Osteoblast (primary cell): ENCODE results near the gene CALHM1. TPM values are rescaled to one million over a fixed set of nuclear protein-coding genes. Genes with fewer than 3 reads are reported as not detected.

ENCODE experiments used
- DNase-seq: peaks from one replicate; pipeline ENCODE4 v3.0.0; 2011; ENCODE audit warnings: low spot score, mixed read lengths; ENCODE audit not compliant: insufficient read length; ENCODE audit errors: missing footprints
- H2AFZ ChIP-seq: 2 replicates; pipeline ENCODE4 v1.6.0; 2011; ENCODE audit warnings: mild to moderate bottlenecking, low read length
- H3K27ac ChIP-seq: 2 replicates; pipeline ENCODE4 v1.5.1; 2011; ENCODE audit warnings: mild to moderate bottlenecking, low read depth, low read length, moderate library complexity
- H3K27me3 ChIP-seq: 2 replicates; pipeline ENCODE4 v1.6.0; 2012; ENCODE audit warnings: mild to moderate bottlenecking, control low read depth, inconsistent platforms, low read length, moderate library complexity; ENCODE audit not compliant: insufficient read depth
- H3K36me3 ChIP-seq: 2 replicates; pipeline ENCODE4 v1.5.1; 2011; ENCODE audit warnings: mild to moderate bottlenecking, low read length, control low read depth, moderate library complexity; ENCODE audit not compliant: insufficient read depth
- H3K4me1 ChIP-seq: 2 replicates; pipeline ENCODE4 v1.5.1; 2011; ENCODE audit warnings: mild to moderate bottlenecking, low read length, control low read depth, moderate library complexity; ENCODE audit not compliant: insufficient read depth
- H3K4me2 ChIP-seq: 2 replicates; pipeline ENCODE4 v1.6.0; 2011; ENCODE audit warnings: mild to moderate bottlenecking, low read length; ENCODE audit not compliant: insufficient read depth
- H3K4me3 ChIP-seq: fragments of 200-600 bp; sonication (generic); 3 replicates; pipeline ENCODE4 v1.5.1; 2012; ENCODE audit warnings: mild to moderate bottlenecking, low read length, inconsistent platforms; ENCODE audit not compliant: insufficient read depth
- H3K79me2 ChIP-seq: 2 replicates; pipeline ENCODE4 v1.6.0; 2012; ENCODE audit warnings: mild to moderate bottlenecking, low read length, control low read depth, inconsistent platforms; ENCODE audit not compliant: insufficient read depth
- H3K9me3 ChIP-seq: 2 replicates; pipeline ENCODE4 v1.5.1; 2011; ENCODE audit warnings: low read depth, low read length, control low read depth
- H4K20me1 ChIP-seq: 2 replicates; pipeline ENCODE4 v1.6.0; 2012; ENCODE audit warnings: mild to moderate bottlenecking, low read length, control low read depth; ENCODE audit not compliant: insufficient read depth
- total RNA-seq: library from RNA; depleted of rRNA; stranded (reverse); fragments of >200 nt; gene quantifications from 2 replicates; pipeline ENCODE4 v1.2.3, GENCODE V29; 2012
- TF ChIP-seq, protein P1 (sequence below): IDR thresholded peaks from 2 replicates; pipeline ENCODE4 v1.5.1; 2011; ENCODE audit warnings: mild to moderate bottlenecking, low read depth, low read length, moderate library complexity; ENCODE audit errors: extremely low read depth

Gene CALHM1
- total RNA-seq, 1 donor, result not detected

DNA sequence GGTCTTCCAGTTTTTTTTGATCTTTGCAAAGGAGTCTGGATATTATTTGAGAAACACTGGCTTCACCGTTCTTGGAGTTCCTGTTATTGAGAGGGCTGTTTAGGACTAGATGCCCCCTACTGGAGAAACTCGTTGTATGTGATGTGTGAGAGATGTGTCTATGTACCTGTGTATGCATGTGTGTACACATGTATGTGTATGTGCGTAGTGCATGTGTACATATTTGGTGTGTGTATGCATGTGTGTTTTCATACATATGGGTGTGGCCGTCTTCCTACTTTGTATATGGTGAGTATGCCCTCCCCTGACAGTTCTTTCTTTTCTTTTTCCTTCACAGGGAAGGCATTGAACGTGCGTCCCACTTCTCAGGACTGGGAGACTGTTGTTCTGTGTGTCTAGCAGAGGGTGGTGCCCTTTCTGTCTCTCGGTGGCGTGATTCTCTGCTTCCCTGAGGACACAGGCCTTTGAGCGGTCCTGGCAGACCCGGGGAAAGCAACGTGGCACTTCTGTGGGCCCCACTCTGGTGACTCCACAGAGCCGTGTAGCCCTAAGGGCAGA is 23.4 kb upstream of the CALHM1 start:
- Histone ChIP-seq H3K27ac (no peak overlapping the region), H3K36me3 (no peaks in the 10 kb centered on the region), H3K4me1 (peaks cover 6% of the 10 kb centered on the region), H4K20me1 (no peaks in the 10 kb centered on the region), H3K9me3 (no peaks in the 10 kb centered on the region), H3K27me3 (no peaks in the 10 kb centered on the region), H2AFZ (peak overlapping the region; percentile 63), H3K79me2 (no peaks in the 10 kb centered on the region), H3K4me2 (no peak overlapping the region), H3K4me3 (no peak overlapping the region)
- DNase-seq, result peak; percentile 94
- TF ChIP-seq, protein P1, sequence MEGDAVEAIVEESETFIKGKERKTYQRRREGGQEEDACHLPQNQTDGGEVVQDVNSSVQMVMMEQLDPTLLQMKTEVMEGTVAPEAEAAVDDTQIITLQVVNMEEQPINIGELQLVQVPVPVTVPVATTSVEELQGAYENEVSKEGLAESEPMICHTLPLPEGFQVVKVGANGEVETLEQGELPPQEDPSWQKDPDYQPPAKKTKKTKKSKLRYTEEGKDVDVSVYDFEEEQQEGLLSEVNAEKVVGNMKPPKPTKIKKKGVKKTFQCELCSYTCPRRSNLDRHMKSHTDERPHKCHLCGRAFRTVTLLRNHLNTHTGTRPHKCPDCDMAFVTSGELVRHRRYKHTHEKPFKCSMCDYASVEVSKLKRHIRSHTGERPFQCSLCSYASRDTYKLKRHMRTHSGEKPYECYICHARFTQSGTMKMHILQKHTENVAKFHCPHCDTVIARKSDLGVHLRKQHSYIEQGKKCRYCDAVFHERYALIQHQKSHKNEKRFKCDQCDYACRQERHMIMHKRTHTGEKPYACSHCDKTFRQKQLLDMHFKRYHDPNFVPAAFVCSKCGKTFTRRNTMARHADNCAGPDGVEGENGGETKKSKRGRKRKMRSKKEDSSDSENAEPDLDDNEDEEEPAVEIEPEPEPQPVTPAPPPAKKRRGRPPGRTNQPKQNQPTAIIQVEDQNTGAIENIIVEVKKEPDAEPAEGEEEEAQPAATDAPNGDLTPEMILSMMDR, result peak; percentile 71

DNA sequence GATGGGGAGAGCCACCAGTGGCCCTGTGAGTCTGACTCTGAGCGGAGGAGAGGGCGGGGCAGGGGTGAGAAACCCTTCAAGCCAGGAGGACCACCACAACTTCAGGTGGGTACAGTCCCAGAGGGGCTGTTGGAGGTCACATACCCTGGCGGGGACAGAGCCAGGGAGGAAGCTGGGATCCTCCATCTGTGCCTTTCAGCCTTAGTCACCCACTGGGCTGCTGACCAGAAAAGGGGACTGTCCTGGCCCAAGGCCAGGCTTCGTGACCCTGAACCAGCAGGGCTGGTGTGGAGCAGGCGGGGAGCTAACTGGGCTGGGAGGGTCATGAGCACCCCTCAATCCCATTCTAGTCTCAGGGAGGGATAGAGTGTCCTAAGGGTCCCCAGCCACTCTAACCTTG is 21.8 kb upstream of the CALHM1 start:
- TF ChIP-seq, protein P1, result no peak
- H3K79me2 ChIP-seq, result no peaks in the 10 kb centered on the region
- H3K27ac ChIP-seq, result no peak overlapping the region
- no peak overlapping the region for H3K4me2 ChIP-seq
- H3K4me3 ChIP-seq, result no peak overlapping the region
- H3K36me3 ChIP-seq, result no peaks in the 10 kb centered on the region
- H3K9me3 ChIP-seq, result no peaks in the 10 kb centered on the region
- H3K4me1 ChIP-seq, result peaks cover 6% of the 10 kb centered on the region
- H2AFZ ChIP-seq, result peak overlapping the region; percentile 20
- H4K20me1 ChIP-seq, result no peaks in the 10 kb centered on the region
- DNase-seq, result peak; percentile 93
- no peaks in the 10 kb centered on the region for H3K27me3 ChIP-seq

DNA sequence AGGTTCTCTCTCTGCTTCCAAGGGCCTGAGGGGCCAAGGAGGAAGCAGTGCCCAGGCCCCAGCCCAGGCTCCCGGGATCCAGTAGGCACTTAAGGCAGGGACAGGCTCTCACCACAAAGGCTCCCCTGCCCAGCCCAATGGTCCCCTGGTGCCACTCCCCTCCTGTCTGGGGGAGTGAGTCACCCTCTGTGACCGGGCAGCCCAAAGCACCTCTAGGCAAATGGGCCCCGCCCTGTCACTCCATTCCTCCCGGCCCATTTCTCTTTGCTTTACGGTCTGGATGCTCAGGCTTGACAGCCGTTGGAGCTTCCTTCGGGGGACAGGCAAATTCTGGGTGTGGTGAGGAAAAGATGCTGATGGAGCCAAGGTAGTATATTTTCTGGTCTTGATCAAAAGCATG is 20.4 kb upstream of the CALHM1 start, which contains the start of gene CALHM3:
TSS of gene CALHM3 (minus strand) at position 106 of the 400 bp plus-strand sequence. CDS start 208 bp downstream, outside the sequence.
- Histone ChIP-seq H4K20me1 (no peaks in the 10 kb centered on the region), H3K79me2 (no peaks in the 10 kb centered on the region), H2AFZ (no peak within 1 kb of the TSS), H3K27me3 (no peaks in the 10 kb centered on the region), H3K36me3 (no peaks in the 10 kb centered on the region), H3K4me2 (no peak within 1 kb of the TSS), H3K27ac (no peak within 1 kb of the TSS), H3K4me3 (no peak within 1 kb of the TSS), H3K9me3 (no peaks in the 10 kb centered on the region), H3K4me1 (peaks cover 6% of the 10 kb centered on the region)
- DNase-seq, result peak; percentile 61
- TF ChIP-seq, protein P1, result no peak

DNA sequence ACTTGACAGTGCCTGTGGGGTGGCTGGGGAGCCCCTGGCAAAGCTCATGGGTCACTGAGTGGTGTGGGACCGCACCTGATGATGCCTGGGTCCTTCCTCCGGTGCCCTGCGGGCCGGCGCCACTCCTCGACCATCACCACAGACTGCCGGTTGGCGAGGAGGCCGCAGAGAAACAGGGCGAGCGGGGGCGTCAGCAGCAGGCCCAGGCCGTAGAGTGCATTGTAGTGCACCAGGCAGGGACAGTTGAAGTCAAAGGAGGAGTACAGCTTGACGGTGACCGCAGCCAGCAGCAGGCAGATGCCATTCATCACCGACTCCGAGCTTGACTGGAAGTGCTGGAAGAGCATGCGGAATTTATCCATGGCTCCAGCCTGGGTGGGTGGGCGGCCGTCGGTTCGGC is 20.0 kb upstream of the CALHM1 start:
- Histone ChIP-seq H2AFZ (no peak overlapping the region), H3K9me3 (no peaks in the 10 kb centered on the region), H3K27me3 (no peaks in the 10 kb centered on the region), H3K27ac (no peak overlapping the region), H3K4me2 (no peak overlapping the region), H3K4me1 (peaks cover 6% of the 10 kb centered on the region), H4K20me1 (no peaks in the 10 kb centered on the region), H3K4me3 (no peak overlapping the region), H3K36me3 (no peaks in the 10 kb centered on the region), H3K79me2 (no peaks in the 10 kb centered on the region)
- TF ChIP-seq, protein P1, result no peak
- DNase-seq, result peak; percentile 3
